Neutrophil (primary cell): ENCODE results near the gene SPINT1.
A peak's percentile ranks its signal among the peaks of the same experiment; 100 is the strongest.

Source experiments
- H3K27ac ChIP-seq: fragments of 200-600 bp; sonication (generic); 2 replicates; pipeline ENCODE4 v1.5.1; 2016; ENCODE audit warnings: mild to moderate bottlenecking, moderate library complexity
- H3K27me3 ChIP-seq: fragments of 200-600 bp; sonication (generic); 2 replicates; pipeline ENCODE4 v1.6.0; 2016; ENCODE audit warnings: mild to moderate bottlenecking
- H3K36me3 ChIP-seq: fragments of 200-600 bp; sonication (generic); 2 replicates; pipeline ENCODE4 v1.5.1; 2017
- H3K4me1 ChIP-seq, 2 experiments: fragments of 200-600 bp in 1 of 2; sonication (generic) in 1 of 2; 1 replicate in 1 of 2; 2 replicates in 1 of 2; pipeline versions ENCODE4 v1.5.1 to v1.6.1; 2013 to 2016; ENCODE audit warnings: low read depth in 1 of 2, low read length in 1 of 2, mild to moderate bottlenecking in 1 of 2, moderate library complexity in 1 of 2; ENCODE audit not compliant: control insufficient read depth in 1 of 2, insufficient read depth in 1 of 2
- H3K4me3 ChIP-seq, 2 experiments: fragments of 200-600 bp in 1 of 2; sonication (generic) in 1 of 2; 1 replicate in 1 of 2; 2 replicates in 1 of 2; pipeline ENCODE4 v1.5.1; 2013 to 2016; ENCODE audit warnings: low read depth in 1 of 2, low read length in 1 of 2, mild to moderate bottlenecking in 1 of 2, moderate library complexity in 1 of 2
- H3K9me3 ChIP-seq: fragments of 200-600 bp; sonication (generic); 2 replicates; pipeline ENCODE4 v1.5.1; 2016
- TF ChIP-seq, protein P1 (sequence below): fragments of 200-600 bp; sonication (generic); IDR thresholded peaks from 2 replicates; pipeline ENCODE4 v1.5.1; 2016; ENCODE audit warnings: antibody characterized with exemption

The SPINT1 gene

DNA sequence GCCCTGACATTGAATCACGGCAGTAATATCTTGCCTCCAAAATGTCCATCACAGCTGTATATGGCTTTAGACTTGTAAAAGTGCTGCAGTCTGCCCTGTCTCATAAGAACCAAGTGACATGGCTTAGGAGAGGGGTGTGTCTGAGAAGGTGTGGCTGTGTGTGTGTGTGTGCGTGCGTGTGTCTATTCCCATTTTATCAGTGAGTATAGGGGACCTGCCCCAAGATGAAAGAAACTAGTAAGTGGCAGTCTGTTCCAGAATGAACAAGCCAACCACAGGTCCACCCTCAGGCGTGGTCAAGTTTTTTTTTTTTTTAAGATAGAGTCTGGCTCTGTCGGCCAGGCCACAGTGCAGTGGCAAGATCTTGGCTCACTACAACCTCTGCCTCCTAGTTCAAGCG is 35.8 kb downstream of the SPINT1 start:
- TF ChIP-seq, protein P1, sequence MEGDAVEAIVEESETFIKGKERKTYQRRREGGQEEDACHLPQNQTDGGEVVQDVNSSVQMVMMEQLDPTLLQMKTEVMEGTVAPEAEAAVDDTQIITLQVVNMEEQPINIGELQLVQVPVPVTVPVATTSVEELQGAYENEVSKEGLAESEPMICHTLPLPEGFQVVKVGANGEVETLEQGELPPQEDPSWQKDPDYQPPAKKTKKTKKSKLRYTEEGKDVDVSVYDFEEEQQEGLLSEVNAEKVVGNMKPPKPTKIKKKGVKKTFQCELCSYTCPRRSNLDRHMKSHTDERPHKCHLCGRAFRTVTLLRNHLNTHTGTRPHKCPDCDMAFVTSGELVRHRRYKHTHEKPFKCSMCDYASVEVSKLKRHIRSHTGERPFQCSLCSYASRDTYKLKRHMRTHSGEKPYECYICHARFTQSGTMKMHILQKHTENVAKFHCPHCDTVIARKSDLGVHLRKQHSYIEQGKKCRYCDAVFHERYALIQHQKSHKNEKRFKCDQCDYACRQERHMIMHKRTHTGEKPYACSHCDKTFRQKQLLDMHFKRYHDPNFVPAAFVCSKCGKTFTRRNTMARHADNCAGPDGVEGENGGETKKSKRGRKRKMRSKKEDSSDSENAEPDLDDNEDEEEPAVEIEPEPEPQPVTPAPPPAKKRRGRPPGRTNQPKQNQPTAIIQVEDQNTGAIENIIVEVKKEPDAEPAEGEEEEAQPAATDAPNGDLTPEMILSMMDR = no peak
- no peaks in the 10 kb centered on the region for H3K4me1 ChIP-seq
- no peak overlapping the region for H3K27ac ChIP-seq
- no peaks in the 10 kb centered on the region for H3K9me3 ChIP-seq
- no peak overlapping the region for H3K4me3 ChIP-seq
- H3K36me3 ChIP-seq = no peaks in the 10 kb centered on the region
- H3K27me3 ChIP-seq = peaks cover 10% of the 10 kb centered on the region

DNA sequence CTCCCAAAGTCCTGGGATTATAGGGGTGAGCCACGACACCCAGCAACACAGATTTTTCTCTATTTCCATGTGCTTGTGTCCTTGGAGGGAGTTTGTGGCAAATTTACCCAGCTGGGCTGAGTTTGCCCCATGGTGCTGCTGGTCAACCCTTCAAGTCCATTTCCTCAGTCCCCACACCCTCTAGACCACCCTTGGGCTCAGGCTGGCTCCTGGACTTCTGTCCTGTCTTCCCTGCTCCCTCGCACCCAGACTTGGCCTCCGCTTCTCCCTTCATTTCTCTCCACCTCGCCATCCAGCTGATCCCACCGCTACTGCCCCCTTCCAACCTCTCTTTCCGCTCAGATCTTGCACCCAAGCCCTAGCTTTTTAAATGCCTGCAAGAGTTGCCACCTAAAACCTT is 37.5 kb downstream of the SPINT1 start:
- H3K36me3 ChIP-seq = no peaks in the 10 kb centered on the region
- no peak overlapping the region for H3K4me3 ChIP-seq
- no peaks in the 10 kb centered on the region for H3K4me1 ChIP-seq
- TF ChIP-seq, protein P1 = no peak
- no peaks in the 10 kb centered on the region for H3K27me3 ChIP-seq
- no peaks in the 10 kb centered on the region for H3K9me3 ChIP-seq
- H3K27ac ChIP-seq = no peak overlapping the region

DNA sequence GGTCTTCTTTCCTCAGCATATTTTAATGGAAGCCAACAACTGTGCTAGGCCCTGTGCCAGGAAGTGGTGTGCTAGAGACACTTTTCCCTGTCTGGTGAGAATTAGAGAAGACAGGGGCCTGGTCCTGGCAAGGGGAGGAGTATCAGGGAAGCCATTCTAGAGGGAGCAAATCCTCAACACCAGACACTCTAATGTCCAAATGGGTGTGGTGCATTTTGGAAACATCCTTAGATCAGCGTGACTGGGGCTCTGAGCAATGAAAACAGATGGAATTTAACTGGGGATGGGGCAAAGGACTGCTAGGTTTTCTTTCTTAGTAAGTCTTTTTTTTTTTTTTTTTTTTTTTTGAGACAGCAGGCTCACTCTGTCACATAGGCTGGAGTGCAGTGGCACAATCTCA is 42.7 kb downstream of the SPINT1 start:
- Histone ChIP-seq H3K9me3 (no peaks in the 10 kb centered on the region), H3K4me3 (no peak overlapping the region), H3K27me3 (no peaks in the 10 kb centered on the region), H3K4me1 (peaks cover 2 to 4% of the 10 kb centered on the region in 2 experiments), H3K36me3 (no peaks in the 10 kb centered on the region), H3K27ac (no peak overlapping the region)
- TF ChIP-seq, protein P1 = no peak

DNA sequence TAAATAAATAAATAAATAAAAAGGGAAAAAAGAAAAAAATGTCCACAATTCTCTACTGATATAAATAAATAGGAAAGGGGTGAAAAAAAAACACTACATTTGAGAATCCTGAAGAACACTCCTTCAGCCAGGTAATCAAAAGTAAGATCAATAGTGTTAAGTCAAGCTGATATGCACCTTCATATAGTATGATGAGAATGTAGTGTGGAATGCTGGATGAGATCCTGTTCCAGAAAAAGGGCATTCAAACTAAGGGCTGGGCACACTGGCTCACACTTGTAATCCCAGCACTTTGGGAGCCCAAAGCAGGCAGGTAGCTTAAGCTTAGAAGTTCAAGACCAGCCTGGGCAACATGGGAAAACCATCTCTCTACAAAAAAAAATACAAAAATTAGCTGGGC is 45.3 kb downstream of the SPINT1 start:
- Histone ChIP-seq H3K4me1 (peaks cover 26 to 29% of the 10 kb centered on the region in 2 experiments), H3K4me3 (no peak overlapping the region), H3K36me3 (no peaks in the 10 kb centered on the region), H3K9me3 (no peaks in the 10 kb centered on the region), H3K27me3 (no peaks in the 10 kb centered on the region), H3K27ac (no peak overlapping the region)
- TF ChIP-seq, protein P1 = no peak

DNA sequence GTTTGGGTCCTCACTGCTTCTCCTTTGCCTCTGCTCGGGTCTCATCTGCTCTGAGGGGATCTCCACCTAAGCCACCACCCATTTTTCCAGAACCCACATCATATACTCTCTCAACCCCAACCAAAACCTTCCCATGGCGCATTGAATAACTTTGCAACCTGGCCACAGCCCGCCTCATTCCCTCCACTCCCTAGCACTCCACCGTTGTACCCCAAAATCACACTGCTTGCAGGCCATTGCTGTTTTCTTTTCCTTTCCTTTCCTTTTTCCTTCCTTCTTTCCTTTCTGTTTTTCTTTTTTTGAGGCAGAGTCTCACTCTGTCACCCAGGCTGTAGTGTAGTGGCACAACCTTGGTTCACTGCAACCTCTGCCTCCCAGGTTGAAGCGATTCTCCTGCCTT is 47.3 kb downstream of the SPINT1 start:
- H3K27me3 ChIP-seq = no peaks in the 10 kb centered on the region
- H3K27ac ChIP-seq = peak overlapping the region; percentile 94
- H3K4me3 ChIP-seq = no peak overlapping the region
- H3K36me3 ChIP-seq = peaks cover 5% of the 10 kb centered on the region
- H3K9me3 ChIP-seq = no peaks in the 10 kb centered on the region
- H3K4me1 ChIP-seq = peaks cover 43 to 45% of the 10 kb centered on the region in 2 experiments
- TF ChIP-seq, protein P1 = no peak
